HG03280 (cell line): ENCODE results near the gene TMTC1.

Experiments
- ATAC-seq: cut with Tn5 transposase; IDR thresholded peaks from one replicate; pipeline ENCODE4 v1.9.1; 2021; ENCODE audit warnings: mild to moderate bottlenecking, moderate library complexity; ENCODE audit not compliant: unreplicated experiment

Gene TMTC1

GRCh38 chr12:29497588-29497987 is 286.2 kb downstream of the TMTC1 start, which contains the start of gene OVCH1:
Gene OVCH1, minus strand, starts transcription at chr12:29497686. Its CDS starts 0 bp downstream, at chr12:29497686.
- no peak for ATAC-seq

GRCh38 chr12:29492891-29493290 is 290.9 kb downstream of the TMTC1 start:
- ATAC-seq, result no peak

GRCh38 chr12:29486972-29487371 is 296.8 kb downstream of the TMTC1 start:
- ATAC-seq, result no peak

- ATAC-seq, result no peak
Observed at GRCh38 chr12:29463198-29463597, 320.5 kb downstream of the TMTC1 start.

- no peak for ATAC-seq
Observed at GRCh38 chr12:29460082-29460481, 323.7 kb downstream of the TMTC1 start.

GRCh38 chr12:29455087-29455486 is 328.7 kb downstream of the TMTC1 start:
- ATAC-seq, result no peak

GRCh38 chr12:29451888-29452287 is 331.9 kb downstream of the TMTC1 start:
- no peak for ATAC-seq
